ENCODE data around the gene ATXN7L2. TPM values are rescaled to one million over a fixed set of nuclear protein-coding genes. Genes with fewer than 3 reads are reported as not detected.

The ATXN7L2 gene
- polyA plus RNA-seq, 3 donors from 2014 or later = 0.94 to 8.9 (median 4.1) TPM

DNA sequence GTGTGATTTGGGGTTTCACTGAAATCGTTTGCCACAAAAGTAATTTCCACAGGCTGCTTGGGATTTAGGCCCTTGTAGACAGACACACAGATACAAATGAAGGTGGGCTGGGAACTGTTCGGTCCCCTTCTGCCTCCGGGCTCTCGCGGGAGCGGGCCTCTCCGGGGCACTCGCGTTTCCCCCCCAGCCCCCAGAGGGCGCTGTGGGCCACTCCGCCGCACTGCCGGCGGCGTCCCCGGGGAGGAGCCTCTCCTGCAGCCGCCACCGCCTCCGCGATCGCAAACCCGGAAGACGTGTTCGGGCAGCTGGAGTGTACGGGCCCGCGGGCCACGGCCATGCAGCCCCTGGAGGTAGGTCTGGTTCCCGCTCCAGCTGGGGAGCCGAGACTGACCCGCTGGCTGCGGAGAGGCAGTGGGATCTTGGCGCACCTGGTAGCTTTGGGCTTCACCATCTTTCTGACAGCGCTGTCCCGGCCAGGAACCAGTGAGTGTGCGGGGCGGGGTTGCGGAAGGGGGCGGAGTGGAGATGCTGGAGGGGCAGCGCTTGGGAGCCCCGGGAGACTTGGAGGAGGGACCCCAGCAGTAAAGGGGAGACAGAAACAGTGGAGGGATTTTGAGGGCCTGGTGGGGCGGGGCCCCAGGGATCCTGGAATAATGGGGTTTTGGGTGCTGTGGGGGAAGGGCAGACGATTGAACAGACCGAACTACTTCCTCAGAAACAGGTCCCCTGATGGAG lies 10.3 kb downstream of the ATXN7L2 start, which contains the start of gene CYB561D1:
CYB561D1 (plus strand) TSS at position 290 of the 735 bp plus-strand sequence; CDS start at position 336, 46 bp downstream.
- Mint-ChIP-seq H3K27ac (peak within 1 kb of the TSS; percentile 77 to 92 (median 84)), H3K4me3 (peak within 1 kb of the TSS; percentile 89 to 96 (median 94)), H3K9me3 (no peaks in the 10 kb centered on the region), H3K4me1 (peaks cover 40 to 42% of the 10 kb centered on the region in 2 donors), H3K36me3 (peaks cover 6 to 21% (median 13%) of the 10 kb centered on the region in 3 donors), H3K27me3 (ENCODE audit: low read depth in 3 of 3) (peaks cover 0 to 8% (median 5%) of the 10 kb centered on the region in 3 donors)
- peak; percentile 88 to 91 (median 91) for DNase-seq

DNA sequence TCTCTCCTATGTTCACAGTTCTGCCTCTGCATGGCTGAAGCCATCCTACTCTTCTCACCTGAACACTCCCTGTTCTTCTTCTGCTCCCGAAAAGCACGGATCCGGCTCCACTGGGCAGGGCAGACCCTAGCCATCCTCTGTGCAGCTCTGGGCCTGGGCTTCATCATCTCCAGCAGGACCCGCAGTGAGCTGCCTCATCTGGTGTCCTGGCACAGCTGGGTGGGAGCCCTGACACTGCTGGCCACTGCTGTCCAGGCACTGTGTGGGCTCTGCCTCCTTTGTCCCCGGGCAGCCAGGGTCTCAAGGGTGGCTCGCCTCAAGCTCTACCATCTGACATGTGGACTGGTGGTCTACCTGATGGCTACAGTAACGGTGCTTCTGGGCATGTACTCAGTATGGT lies 12.0 kb downstream of the ATXN7L2 start:
- no peak for DNase-seq
- Mint-ChIP-seq H3K4me3 (peak overlapping the region; percentile 63 to 96 (median 91)), H3K27me3 (ENCODE audit: low read depth in 3 of 3) (peaks cover 2 to 8% (median 5%) of the 10 kb centered on the region in 3 donors), H3K27ac (peak overlapping the region in 1 of 6 donors; percentile 53), H3K4me1 (peaks cover 53 to 55% of the 10 kb centered on the region in 2 donors), H3K9me3 (no peaks in the 10 kb centered on the region), H3K36me3 (peaks cover 6 to 22% (median 9%) of the 10 kb centered on the region in 3 donors)

DNA sequence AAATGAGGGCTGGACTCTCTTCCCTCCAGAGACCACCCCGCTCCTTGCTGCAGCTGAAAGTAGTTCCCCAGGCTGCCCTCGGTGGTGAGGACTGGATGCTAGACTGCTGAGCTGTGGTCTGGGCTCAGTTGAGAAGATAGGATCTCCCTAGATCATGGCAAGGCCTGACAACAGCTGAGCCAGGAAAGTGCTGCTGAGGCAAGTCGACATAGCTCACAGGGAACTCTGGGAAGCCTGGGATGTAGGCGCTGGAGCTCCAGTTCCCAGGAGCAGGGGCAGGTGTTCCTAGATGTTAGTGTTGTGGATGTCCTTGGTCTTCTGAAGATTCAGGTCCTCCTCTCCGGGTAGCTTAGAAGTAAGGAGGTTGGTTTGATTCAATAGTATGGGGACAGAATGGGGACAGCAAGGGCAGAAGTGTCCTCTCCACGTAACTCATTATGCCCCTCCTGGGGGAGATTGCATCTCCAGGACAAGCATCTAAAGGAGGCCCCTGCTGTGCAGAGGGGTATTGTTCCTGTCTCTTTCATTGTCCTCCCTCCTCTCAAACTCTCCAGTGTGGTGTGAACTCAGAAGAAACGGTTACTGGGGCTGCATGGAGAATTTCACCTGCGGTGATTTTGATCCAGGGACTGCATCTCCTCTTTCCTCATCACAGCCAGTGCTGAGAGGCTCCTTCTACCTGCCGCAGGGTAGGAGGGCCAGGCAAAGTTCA lies 13.9 kb downstream of the ATXN7L2 start:
- H3K27ac Mint-ChIP-seq = peak overlapping the region in 2 of 6 donors; percentile 17 to 28
- no peaks in the 10 kb centered on the region for H3K9me3 Mint-ChIP-seq
- peaks cover 2 to 10% (median 5%) of the 10 kb centered on the region in 3 donors for H3K27me3 Mint-ChIP-seq (ENCODE audit: low read depth in 3 of 3)
- H3K4me3 Mint-ChIP-seq = no peak overlapping the region
- peaks cover 70 to 72% of the 10 kb centered on the region in 2 donors for H3K4me1 Mint-ChIP-seq
- no peak for DNase-seq
- H3K36me3 Mint-ChIP-seq = peaks cover 6 to 21% (median 9%) of the 10 kb centered on the region in 3 donors

DNA sequence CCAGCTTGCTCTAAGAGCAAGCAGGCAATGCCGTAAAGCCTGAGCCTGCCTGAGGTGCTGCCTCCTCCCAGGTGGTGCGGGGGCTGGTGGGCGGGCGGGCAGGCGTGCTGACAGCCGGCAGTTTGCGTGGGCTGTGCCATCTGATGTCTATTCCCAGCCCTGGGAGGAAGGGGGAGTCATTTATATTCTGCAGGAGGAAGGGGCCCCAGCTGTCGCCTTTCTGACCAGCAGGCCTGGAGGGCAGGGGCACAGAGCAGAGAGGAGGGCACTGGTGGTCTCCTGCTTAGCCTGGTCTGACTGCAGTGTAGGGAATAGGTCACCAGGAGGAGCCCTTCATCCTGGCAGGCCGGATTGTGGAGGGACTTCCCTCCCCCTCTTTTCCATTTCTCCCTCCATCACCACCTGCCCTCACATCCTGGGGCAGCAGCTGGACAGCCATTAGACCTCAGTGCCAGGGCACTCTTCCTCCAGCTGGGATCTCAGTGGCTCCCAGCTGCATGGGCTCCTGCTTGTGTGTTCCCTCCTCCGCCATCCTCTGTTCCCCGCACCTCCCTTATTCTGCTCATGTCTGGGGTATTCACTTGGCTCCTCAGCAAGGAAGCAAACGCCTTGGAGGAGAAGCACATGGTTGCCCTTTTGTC lies 14.6 kb downstream of the ATXN7L2 start:
- Mint-ChIP-seq H3K27me3 (ENCODE audit: low read depth in 3 of 3) (peaks cover 2 to 8% (median 5%) of the 10 kb centered on the region in 3 donors), H3K27ac (peak overlapping the region in 1 of 6 donors; percentile 28), H3K4me3 (no peak overlapping the region), H3K9me3 (no peaks in the 10 kb centered on the region), H3K36me3 (peaks cover 6 to 21% (median 9%) of the 10 kb centered on the region in 3 donors), H3K4me1 (peaks cover 77 to 79% of the 10 kb centered on the region in 2 donors)
- DNase-seq = no peak

DNA sequence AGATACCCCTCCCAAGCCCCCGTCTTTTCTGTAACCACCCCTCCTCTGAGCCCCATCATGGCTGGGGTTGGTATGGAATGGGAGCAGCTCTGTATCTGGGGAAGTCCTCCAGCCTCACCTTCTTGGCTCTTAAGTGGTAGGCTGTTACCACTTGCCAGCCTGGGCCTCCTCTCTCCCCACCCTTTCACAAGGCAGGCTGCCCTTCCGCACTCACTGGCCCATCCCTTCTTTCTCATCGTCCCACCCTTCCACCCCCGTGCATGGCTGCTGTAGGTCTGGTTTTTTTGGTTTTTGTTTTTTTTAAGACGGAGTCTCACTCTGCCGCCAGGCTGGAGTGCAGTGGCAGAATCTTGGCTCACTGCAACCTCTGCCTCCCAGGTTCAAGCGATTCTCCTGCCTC lies 15.4 kb downstream of the ATXN7L2 start:
- Mint-ChIP-seq H3K9me3 (no peaks in the 10 kb centered on the region), H3K27me3 (ENCODE audit: low read depth in 3 of 3) (peaks cover 2 to 5% (median 3%) of the 10 kb centered on the region in 3 donors), H3K27ac (no peak overlapping the region), H3K36me3 (peaks cover 6 to 21% (median 9%) of the 10 kb centered on the region in 3 donors), H3K4me3 (peak overlapping the region in 1 of 5 donors; percentile 17), H3K4me1 (peaks cover 81 to 84% of the 10 kb centered on the region in 2 donors)
- DNase-seq = no peak

DNA sequence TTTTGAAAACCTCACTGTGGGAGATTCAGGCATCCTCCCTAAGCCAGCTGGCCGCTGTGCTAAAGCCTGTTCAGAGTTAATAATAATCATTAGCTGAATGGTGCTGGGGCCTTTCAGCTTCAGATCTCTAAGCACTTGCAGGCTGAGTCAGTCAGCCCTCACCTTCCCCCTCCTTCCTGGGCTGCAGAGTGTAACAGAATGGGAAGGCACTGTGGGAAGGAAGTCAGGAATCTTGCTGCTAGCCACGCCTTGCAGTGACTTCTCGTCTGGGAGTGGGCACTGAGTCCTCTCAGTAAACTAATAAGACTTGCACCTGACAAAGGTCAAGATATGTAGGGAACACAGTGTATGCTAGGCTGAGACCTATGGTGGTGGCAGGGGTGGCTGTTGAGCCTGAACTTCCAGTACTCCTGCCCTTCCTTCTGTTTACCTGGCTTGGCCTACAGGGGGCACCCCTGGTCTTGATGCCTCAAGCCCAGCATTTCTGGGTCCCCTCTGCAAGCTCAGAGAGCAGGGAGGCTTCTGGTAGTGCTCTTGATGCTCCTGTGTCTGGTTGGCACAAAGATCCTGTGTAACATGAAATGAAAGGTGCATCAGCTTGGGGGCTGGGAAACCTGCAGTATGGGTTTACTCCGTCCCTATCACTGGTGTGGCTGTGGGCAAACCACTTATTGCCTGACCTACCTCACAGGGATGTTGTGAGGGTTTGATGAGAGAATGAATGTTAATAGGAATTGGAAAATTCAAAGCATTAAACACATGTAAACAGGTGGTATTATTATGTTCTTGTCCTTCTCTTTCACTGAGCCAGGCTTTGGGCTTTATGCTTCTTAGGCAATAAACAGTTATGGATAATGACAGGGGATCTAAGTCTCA lies 16.2 kb downstream of the ATXN7L2 start:
- Mint-ChIP-seq H3K9me3 (no peaks in the 10 kb centered on the region), H3K4me3 (peak overlapping the region; percentile 23 to 73 (median 45)), H3K27me3 (ENCODE audit: low read depth in 3 of 3) (peaks cover 0 to 2% (median 2%) of the 10 kb centered on the region in 3 donors), H3K4me1 (peaks cover 79 to 84% of the 10 kb centered on the region in 2 donors), H3K36me3 (peaks cover 6 to 21% (median 9%) of the 10 kb centered on the region in 3 donors), H3K27ac (peak overlapping the region; percentile 5 to 92 (median 85))
- peak; percentile 25 to 41 (median 31) for DNase-seq

DNA sequence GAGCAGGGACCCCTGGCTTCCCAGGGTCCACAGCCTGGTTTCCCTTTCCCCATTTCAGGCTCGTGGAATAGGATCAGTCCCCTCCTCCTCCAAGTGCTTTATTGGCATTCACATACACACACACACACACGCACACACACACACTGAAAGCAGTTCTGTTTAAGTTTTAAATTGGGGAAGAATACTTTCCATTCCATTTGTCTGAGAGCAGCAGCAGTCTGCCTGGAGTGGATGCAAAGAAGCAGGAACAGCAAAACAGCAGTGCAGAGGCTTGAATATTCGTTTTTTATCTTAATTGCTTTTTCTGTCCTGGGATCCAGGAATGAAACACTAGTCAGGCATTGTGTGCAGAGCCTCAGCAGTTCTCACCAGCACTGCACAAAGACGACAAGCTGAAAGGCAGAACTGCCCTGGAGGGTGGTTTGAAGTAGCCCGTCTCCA lies 17.3 kb downstream of the ATXN7L2 start:
- DNase-seq = no peak
- Mint-ChIP-seq H3K4me3 (peak overlapping the region; percentile 38 to 85 (median 73)), H3K36me3 (peaks cover 6 to 17% (median 8%) of the 10 kb centered on the region in 3 donors), H3K4me1 (peaks cover 75 to 84% of the 10 kb centered on the region in 2 donors), H3K27me3 (ENCODE audit: low read depth in 3 of 3) (peaks cover 0 to 2% (median 2%) of the 10 kb centered on the region in 3 donors), H3K9me3 (no peaks in the 10 kb centered on the region), H3K27ac (peak overlapping the region; percentile 5 to 92 (median 85))

DNA sequence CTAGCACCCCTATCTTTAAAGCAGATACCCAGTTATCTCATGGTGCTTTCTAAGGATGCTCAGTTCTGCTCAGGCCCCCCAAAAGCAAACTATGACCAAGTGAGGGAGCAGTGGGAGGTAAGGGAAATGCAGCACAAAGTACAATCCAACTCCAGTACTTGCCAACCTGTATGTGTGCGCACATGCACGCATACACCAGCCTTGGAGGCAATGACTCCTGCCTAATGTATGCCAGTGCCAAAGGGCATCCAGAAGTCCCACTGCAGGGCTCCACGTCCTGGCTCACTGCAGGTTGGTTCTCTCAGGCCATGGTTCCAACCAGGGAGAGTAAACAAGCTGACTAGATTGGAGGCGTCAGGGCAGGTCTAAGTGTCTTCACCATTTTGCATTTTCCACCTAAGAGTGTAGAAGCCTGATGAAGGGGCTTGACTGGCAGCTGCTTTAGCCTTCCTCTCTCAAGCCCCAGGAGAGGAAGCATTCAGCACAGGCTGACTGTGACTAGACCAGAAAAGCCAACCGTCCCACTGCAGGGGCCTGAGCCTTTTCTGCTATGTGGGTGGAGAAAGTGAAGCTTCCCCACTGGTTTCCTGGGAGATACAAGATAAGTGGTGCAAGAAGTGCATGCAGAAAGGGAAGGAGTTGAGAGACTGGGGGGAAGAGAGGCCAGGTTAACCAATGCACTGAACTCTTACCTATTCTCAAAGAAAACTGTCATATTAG lies 18.1 kb downstream of the ATXN7L2 start:
- Mint-ChIP-seq H3K27me3 (ENCODE audit: low read depth in 3 of 3) (peaks cover 0 to 2% (median 2%) of the 10 kb centered on the region in 3 donors), H3K9me3 (no peaks in the 10 kb centered on the region), H3K27ac (peak overlapping the region; percentile 72 to 92 (median 86)), H3K4me1 (peaks cover 70 to 82% of the 10 kb centered on the region in 2 donors), H3K4me3 (peak overlapping the region; percentile 72 to 85 (median 74)), H3K36me3 (peaks cover 0 to 9% (median 0%) of the 10 kb centered on the region in 3 donors)
- DNase-seq = peak in 1 of 3 donors; percentile 23

DNA sequence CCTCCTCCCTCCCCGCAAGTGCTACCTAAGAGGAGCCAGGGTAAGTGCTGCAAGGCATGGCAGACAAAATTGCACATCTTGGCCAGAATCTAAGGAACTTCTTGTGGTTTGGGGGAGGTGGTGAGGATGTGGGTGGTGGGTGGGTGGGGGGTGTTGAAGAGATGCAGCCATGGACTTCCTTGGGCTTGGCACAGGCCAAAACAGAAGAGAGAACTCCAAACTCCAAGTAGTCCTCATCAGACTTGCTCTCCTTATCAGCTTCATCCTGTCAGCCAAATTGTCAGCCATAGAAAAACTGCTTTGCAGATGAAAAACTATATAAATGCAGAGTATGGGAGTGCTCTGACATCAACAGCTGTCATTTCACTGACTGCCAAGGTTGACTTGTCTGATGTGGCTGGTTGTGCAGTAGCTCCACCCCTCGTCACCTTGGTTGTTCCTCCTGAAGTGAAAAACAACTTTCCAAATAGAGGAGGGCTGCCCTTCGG lies 18.7 kb downstream of the ATXN7L2 start:
- Mint-ChIP-seq H3K27me3 (ENCODE audit: low read depth in 3 of 3) (peaks cover 0 to 2% (median 2%) of the 10 kb centered on the region in 3 donors), H3K36me3 (peaks cover 0 to 8% (median 5%) of the 10 kb centered on the region in 3 donors), H3K9me3 (no peaks in the 10 kb centered on the region), H3K4me3 (peak overlapping the region; percentile 72 to 85 (median 74)), H3K4me1 (peaks cover 72 to 81% of the 10 kb centered on the region in 2 donors), H3K27ac (peak overlapping the region; percentile 72 to 92 (median 86))
- peak; percentile 47 to 53 (median 49) for DNase-seq

DNA sequence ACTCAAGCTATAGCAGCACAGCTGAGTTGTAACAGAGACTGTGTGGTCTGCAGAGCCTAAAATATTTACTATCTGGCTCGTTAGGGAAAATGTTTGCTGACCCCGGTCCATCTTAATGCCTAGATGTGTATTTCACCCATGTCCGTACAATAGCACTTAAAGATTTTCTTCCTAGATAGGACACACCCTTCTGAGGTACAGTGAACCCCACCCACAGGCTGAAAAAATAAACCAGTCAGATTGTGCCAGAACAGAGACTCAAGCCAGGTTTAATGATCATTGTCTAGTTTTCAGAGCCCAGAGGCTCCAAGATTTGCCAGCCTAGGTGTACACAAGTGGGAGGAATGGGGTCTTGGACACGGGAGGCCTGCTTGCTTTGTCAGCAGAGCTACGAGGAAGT lies 20.2 kb downstream of the ATXN7L2 start:
- no peak for DNase-seq
- H3K4me1 Mint-ChIP-seq = peaks cover 80 to 88% of the 10 kb centered on the region in 2 donors
- H3K27ac Mint-ChIP-seq = peak overlapping the region; percentile 33 to 83 (median 56)
- no peaks in the 10 kb centered on the region for H3K9me3 Mint-ChIP-seq
- peak overlapping the region in 4 of 5 donors; percentile 22 to 54 (median 26) for H3K4me3 Mint-ChIP-seq
- peaks cover 2 to 5% (median 4%) of the 10 kb centered on the region in 3 donors for H3K27me3 Mint-ChIP-seq (ENCODE audit: low read depth in 3 of 3)
- H3K36me3 Mint-ChIP-seq = peaks cover 0 to 5% (median 4%) of the 10 kb centered on the region in 3 donors

DNA sequence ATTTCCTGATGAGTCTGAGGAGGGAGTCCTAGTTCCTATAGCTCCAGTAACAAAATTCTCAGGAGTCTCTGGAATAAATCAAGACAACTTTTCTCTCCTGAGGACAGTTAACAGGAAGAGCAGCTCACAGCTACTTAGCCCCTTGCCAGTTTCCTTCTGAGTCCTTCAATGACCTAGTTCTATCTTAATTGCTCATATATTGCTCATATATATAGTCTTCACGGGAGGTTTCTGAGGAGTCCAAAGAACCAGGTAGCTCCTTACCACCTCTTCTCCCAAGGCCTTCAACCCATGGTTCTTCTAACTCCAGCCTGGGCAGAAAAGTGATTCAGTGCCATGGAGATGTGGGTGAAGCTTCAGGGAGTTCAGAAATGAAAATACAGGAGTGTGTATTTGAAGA lies 21.3 kb downstream of the ATXN7L2 start:
- DNase-seq = no peak
- Mint-ChIP-seq H3K36me3 (peaks cover 0 to 5% (median 4%) of the 10 kb centered on the region in 3 donors), H3K4me3 (no peak overlapping the region), H3K9me3 (no peaks in the 10 kb centered on the region), H3K4me1 (peaks cover 76 to 85% of the 10 kb centered on the region in 2 donors), H3K27me3 (ENCODE audit: low read depth in 3 of 3) (peaks cover 0 to 6% (median 5%) of the 10 kb centered on the region in 3 donors), H3K27ac (peak overlapping the region; percentile 42 to 80 (median 55))
